ENCODE measurements around the gene IGF1R.

GRCh38 chr15:98745179-98745578 lies 96.8 kb downstream of the IGF1R start:
- TF ChIP-seq CTCF (IDR thresholded peaks at IDR 0.05) (no peak), POLR2AphosphoS5 (IDR thresholded peaks at IDR 0.05; ENCODE audit: insufficient read depth in 1 of 2, low read depth in 1 of 2) (no peak)
